GM12873 (cell line): ENCODE data around the gene KRT4.

Experiments
- TF ChIP-seq, protein P1 (sequence below): IDR thresholded peaks from 2 replicates; pipeline ENCODE4 v1.5.1; 2012; ENCODE audit warnings: low read depth, mild to moderate bottlenecking, moderate library complexity, low read length, control low read depth; ENCODE audit not compliant: insufficient read depth; ENCODE audit errors: missing control alignments

Gene KRT4

DNA sequence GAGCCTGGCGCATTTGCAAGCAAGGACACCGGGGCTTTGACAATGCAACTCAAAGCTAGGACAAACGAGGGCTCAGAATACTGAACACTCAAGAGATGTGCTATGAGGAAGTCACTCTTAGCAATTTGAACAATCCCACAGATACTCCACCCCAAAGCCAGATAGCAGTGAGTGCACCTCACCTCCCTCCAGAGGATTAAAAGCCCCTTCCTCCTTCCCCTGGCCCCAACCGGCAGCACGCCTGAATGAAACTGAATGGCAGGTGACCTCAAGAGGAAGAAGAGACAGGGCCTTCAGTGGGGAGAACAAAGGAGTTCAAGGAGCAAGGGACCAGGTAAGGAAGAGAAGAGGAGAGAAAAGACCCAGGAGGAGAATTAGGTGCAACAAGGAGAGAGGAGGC is 36.8 kb upstream of the KRT4 start:
- TF ChIP-seq, protein P1, sequence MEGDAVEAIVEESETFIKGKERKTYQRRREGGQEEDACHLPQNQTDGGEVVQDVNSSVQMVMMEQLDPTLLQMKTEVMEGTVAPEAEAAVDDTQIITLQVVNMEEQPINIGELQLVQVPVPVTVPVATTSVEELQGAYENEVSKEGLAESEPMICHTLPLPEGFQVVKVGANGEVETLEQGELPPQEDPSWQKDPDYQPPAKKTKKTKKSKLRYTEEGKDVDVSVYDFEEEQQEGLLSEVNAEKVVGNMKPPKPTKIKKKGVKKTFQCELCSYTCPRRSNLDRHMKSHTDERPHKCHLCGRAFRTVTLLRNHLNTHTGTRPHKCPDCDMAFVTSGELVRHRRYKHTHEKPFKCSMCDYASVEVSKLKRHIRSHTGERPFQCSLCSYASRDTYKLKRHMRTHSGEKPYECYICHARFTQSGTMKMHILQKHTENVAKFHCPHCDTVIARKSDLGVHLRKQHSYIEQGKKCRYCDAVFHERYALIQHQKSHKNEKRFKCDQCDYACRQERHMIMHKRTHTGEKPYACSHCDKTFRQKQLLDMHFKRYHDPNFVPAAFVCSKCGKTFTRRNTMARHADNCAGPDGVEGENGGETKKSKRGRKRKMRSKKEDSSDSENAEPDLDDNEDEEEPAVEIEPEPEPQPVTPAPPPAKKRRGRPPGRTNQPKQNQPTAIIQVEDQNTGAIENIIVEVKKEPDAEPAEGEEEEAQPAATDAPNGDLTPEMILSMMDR = no peak

DNA sequence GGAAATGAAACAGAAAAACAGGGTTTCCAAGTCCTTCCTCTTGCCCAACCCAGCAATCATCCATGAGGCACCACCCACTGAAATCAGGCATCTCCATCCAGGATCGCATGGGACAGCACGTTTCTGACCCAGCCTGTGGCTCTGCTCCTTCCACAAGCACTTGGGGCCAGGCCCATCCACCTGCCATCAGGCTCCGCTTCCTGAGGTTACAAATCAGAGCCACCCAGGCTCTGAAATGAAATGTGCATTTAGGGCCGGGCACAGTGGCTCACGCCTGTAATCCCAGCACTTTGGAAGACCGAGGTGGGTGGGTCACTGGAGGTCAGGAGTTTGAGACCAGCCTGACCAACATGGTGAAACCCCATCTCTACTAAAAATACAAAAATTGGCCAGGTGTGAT is 35.6 kb upstream of the KRT4 start:
- TF ChIP-seq, protein P1 = no peak

DNA sequence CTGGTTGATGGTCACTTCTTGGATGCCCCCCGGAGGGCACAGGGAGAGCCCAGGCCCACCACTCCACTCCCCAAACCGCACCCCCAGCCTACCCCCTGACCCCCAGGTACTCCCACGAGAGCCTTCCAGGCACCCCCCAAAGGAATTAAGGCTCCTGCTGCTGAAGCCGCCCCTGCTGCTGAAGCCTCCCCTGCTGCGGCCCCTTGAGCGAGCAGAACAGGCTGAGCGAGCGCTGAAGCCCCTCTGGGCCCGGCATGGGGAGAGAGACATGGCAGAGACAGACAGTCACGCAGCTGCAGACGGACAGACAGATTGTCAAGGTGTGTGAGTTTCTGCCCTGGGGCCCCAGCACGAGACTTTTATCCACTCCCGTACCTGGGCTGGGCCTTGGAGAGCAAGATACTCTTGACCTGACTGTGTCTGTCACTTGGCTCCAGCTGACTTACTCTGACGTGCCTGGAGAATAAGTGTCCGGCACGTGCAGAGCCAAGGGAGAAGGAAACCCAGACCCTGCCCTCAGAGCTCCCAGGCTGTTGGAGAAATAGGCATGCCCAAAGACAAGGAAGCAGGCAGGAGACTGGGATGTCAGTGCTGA is 34.8 kb upstream of the KRT4 start, which contains the start of gene KRT78:
TSS of gene KRT78 (minus strand) at position 334 of the 595 bp plus-strand sequence. CDS start at position 270, 64 bp downstream.
- TF ChIP-seq, protein P1 = no peak

DNA sequence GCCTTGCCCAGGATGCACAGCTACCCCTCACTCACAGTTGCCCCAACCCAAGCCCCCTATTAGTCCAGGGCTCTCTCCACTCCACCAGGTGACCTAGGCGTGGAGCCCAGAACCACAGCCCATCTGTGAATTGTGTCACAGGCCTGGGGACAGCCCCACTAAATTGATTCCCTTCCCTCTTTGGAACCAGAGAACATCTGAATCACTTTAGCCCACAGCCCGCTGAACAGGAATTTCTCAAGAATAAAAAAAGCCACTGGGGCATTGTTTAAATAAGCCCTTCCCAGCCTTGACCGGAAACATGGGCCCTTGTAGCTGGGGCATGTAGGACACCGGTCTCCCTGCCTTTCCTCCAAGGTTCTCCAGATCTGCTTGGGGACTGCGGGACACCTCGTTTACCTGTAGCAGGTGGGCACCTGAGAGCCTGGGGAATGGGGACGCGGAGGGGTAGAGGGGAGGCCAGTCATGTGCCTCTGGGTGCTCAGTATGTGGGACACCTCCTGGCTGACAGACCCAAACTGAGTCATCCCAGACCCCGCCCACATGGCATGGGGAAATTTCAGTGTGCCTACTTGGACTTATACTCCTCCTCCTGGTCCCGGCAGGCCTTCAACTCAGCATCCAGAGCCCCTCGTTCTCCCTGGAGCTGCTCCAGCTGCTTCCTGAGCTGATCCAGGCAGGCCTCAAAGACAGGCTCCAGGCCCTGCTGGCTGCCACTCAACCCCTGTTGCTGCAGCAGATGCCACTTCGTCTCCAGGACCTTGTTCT is 33.6 kb upstream of the KRT4 start:
- TF ChIP-seq, protein P1 = no peak

DNA sequence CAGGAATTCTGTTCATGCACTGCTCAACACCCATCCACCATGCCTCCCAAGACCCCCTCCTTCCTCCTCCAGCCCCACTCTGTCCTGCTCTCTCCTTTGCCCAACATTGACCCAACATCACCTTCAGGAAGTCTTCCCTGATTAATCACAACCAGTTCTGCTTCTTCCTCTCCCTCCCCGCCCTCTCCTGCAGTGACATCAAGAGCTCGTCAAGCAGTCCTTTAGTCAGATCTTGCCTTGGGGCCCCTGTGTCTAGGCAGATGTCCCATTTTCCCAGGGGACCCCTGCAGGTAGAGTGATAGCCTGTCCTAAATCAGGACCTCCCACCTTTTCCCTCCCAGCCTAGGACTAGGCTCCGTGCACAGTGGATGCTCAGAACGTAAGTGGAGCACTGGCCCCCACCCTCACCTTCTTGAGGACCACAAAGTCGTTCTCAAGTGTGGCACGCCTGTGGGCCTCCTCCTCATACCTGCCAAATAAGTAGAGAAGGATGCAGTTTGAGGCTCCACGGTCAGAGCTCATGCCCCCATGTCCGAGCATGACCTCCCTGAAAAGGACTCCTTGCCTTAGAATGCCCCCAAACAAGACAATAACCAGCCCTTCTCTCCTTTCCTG is 32.5 kb upstream of the KRT4 start:
- TF ChIP-seq, protein P1 = no peak

DNA sequence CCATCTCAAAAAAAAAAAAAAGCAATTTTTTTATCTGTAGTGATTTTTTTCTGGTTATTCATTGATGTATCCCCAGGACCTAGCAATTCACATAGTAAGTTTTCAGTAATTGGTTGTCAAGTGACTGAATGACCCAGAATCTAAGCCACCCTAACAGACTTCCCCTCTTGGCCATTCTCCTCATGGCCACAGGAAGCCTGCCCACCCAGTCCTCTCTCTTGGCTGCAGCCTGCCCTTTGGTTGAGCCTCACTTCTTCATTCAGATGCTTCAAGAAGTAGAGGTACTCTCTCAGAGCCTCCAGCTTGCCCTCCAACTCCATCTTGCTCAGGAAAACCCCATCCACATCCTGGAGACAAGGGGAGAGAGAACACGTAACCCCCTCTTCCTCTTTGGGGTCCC is 32.0 kb upstream of the KRT4 start:
- TF ChIP-seq, protein P1 = no peak

DNA sequence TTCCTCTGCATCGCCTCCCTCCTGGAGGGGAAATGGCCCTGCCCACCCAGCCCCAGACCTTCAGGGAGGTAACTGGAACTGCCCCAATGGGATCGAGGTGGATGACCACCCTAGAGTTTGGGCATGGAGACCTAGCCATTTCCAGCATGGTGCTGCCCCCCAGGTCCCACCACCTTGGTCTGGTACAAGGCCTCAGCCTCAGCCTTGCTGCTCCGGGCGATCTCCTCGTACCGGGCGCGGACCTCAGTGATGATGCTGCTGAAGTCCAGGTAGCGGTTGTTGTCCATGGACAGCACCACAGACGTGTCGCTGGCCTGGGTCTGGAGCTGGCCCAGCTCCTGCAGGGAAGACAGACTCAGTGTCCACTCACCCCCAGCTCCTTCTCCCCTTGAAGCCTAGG is 30.5 kb upstream of the KRT4 start:
- TF ChIP-seq, protein P1 = no peak
